ENCODE measurements around the gene PRKAA2. TPM values are rescaled to one million over a fixed set of nuclear protein-coding genes. Genes with fewer than 3 reads are reported as not detected.

The PRKAA2 gene
- polyA plus RNA-seq, 6 donors from 2014 or later, result not detected

- no peaks in the 10 kb centered on the region for H3K9me3 Mint-ChIP-seq
- H3K27ac Mint-ChIP-seq, result no peak overlapping the region
- no peaks in the 10 kb centered on the region for H3K4me1 Mint-ChIP-seq
- ATAC-seq (ENCODE audit: low read depth in 2 of 2) (peak in 1 of 2 donors; percentile 25), DNase-seq (peak; percentile 6)
- no peak overlapping the region for H3K4me3 Mint-ChIP-seq
- H3K27me3 Mint-ChIP-seq, result peaks cover 12 to 32% (median 24%) of the 10 kb centered on the region in 3 donors
- H3K36me3 Mint-ChIP-seq, result no peaks in the 10 kb centered on the region
Observed at GRCh38 chr1:56709269-56709880, 64.3 kb downstream of the PRKAA2 start.

- Mint-ChIP-seq H3K4me1 (no peaks in the 10 kb centered on the region), H3K9me3 (no peaks in the 10 kb centered on the region), H3K36me3 (no peaks in the 10 kb centered on the region), H3K4me3 (no peak overlapping the region), H3K27me3 (peaks cover 12 to 32% (median 22%) of the 10 kb centered on the region in 3 donors), H3K27ac (no peak overlapping the region)
- no peak for ATAC-seq (ENCODE audit: low read depth in 2 of 2)
- no peak for DNase-seq
Observed at GRCh38 chr1:56709995-56710394, 64.9 kb downstream of the PRKAA2 start.

GRCh38 chr1:56710646-56711045, 65.5 kb downstream of the PRKAA2 start:
- Mint-ChIP-seq H3K27me3 (peaks cover 12 to 32% (median 22%) of the 10 kb centered on the region in 3 donors), H3K36me3 (no peaks in the 10 kb centered on the region), H3K4me3 (no peak overlapping the region), H3K27ac (no peak overlapping the region), H3K9me3 (no peaks in the 10 kb centered on the region), H3K4me1 (no peaks in the 10 kb centered on the region)
- no peak for DNase-seq
- no peak for ATAC-seq (ENCODE audit: low read depth in 2 of 2)

GRCh38 chr1:56712150-56712549, 67.0 kb downstream of the PRKAA2 start:
- DNase-seq, result no peak
- no peak overlapping the region for H3K4me3 Mint-ChIP-seq
- no peak overlapping the region for H3K27ac Mint-ChIP-seq
- no peaks in the 10 kb centered on the region for H3K36me3 Mint-ChIP-seq
- H3K4me1 Mint-ChIP-seq, result no peaks in the 10 kb centered on the region
- no peak for ATAC-seq (ENCODE audit: low read depth in 2 of 2)
- H3K9me3 Mint-ChIP-seq, result no peaks in the 10 kb centered on the region
- peaks cover 12 to 21% (median 13%) of the 10 kb centered on the region in 3 donors for H3K27me3 Mint-ChIP-seq

GRCh38 chr1:56713112-56713511, 68.0 kb downstream of the PRKAA2 start:
- DNase-seq, result no peak
- peaks cover 9 to 17% (median 12%) of the 10 kb centered on the region in 3 donors for H3K27me3 Mint-ChIP-seq
- no peaks in the 10 kb centered on the region for H3K4me1 Mint-ChIP-seq
- no peak overlapping the region for H3K4me3 Mint-ChIP-seq
- no peaks in the 10 kb centered on the region for H3K36me3 Mint-ChIP-seq
- no peak for ATAC-seq (ENCODE audit: low read depth in 2 of 2)
- no peak overlapping the region for H3K27ac Mint-ChIP-seq
- no peaks in the 10 kb centered on the region for H3K9me3 Mint-ChIP-seq

GRCh38 chr1:56715156-56715555, 70.0 kb downstream of the PRKAA2 start:
- no peaks in the 10 kb centered on the region for H3K4me1 Mint-ChIP-seq
- H3K4me3 Mint-ChIP-seq, result no peak overlapping the region
- DNase-seq (no peak), ATAC-seq (ENCODE audit: low read depth in 2 of 2) (no peak)
- no peaks in the 10 kb centered on the region for H3K36me3 Mint-ChIP-seq
- peaks cover 0 to 6% (median 3%) of the 10 kb centered on the region in 3 donors for H3K27me3 Mint-ChIP-seq
- H3K9me3 Mint-ChIP-seq, result no peaks in the 10 kb centered on the region
- H3K27ac Mint-ChIP-seq, result no peak overlapping the region

GRCh38 chr1:56719171-56719570, 74.1 kb downstream of the PRKAA2 start:
- no peak for DNase-seq
- H3K27ac Mint-ChIP-seq, result no peak overlapping the region
- H3K4me3 Mint-ChIP-seq, result no peak overlapping the region
- no peak for ATAC-seq (ENCODE audit: low read depth in 2 of 2)
- peaks cover 0 to 25% (median 5%) of the 10 kb centered on the region in 3 donors for H3K27me3 Mint-ChIP-seq
- H3K36me3 Mint-ChIP-seq, result no peaks in the 10 kb centered on the region
- H3K9me3 Mint-ChIP-seq, result no peaks in the 10 kb centered on the region
- no peaks in the 10 kb centered on the region for H3K4me1 Mint-ChIP-seq

GRCh38 chr1:56726706-56727105, 81.6 kb downstream of the PRKAA2 start:
- H3K27me3 Mint-ChIP-seq, result peaks cover 22 to 52% (median 35%) of the 10 kb centered on the region in 3 donors

GRCh38 chr1:56728964-56729363, 83.8 kb downstream of the PRKAA2 start:
- Mint-ChIP-seq H3K27me3 (peaks cover 35 to 52% (median 37%) of the 10 kb centered on the region in 3 donors), H3K4me1 (no peaks in the 10 kb centered on the region), H3K9me3 (peaks cover 0 to 9% (median 6%) of the 10 kb centered on the region in 7 donors)

More at GRCh38 chr1:56726706-56727105, 81.6 kb downstream of the PRKAA2 start:
- no peaks in the 10 kb centered on the region for H3K36me3 Mint-ChIP-seq
- peaks cover 0 to 6% (median 1%) of the 10 kb centered on the region in 7 donors for H3K9me3 Mint-ChIP-seq
- H3K4me3 Mint-ChIP-seq, result no peak overlapping the region
- H3K27ac Mint-ChIP-seq, result no peak overlapping the region
- no peaks in the 10 kb centered on the region for H3K4me1 Mint-ChIP-seq
- DNase-seq, result no peak
- no peak for ATAC-seq (ENCODE audit: low read depth in 2 of 2)

GRCh38 chr1:56745231-56745630, 100.1 kb downstream of the PRKAA2 start:
- Mint-ChIP-seq H3K4me1 (no peaks in the 10 kb centered on the region), H3K9me3 (peaks cover 0 to 16% (median 0%) of the 10 kb centered on the region in 7 donors), H3K27ac (no peak overlapping the region), H3K27me3 (peaks cover 0 to 17% (median 7%) of the 10 kb centered on the region in 3 donors), H3K4me3 (no peak overlapping the region), H3K36me3 (no peaks in the 10 kb centered on the region)
- DNase-seq (no peak), ATAC-seq (ENCODE audit: low read depth in 2 of 2) (no peak)

More at GRCh38 chr1:56728964-56729363, 83.8 kb downstream of the PRKAA2 start:
- H3K36me3 Mint-ChIP-seq, result no peaks in the 10 kb centered on the region
- no peak overlapping the region for H3K27ac Mint-ChIP-seq
- ATAC-seq (ENCODE audit: low read depth in 2 of 2) (no peak), DNase-seq (no peak)
- H3K4me3 Mint-ChIP-seq, result no peak overlapping the region

- Mint-ChIP-seq H3K27me3 (peaks cover 19 to 38% (median 28%) of the 10 kb centered on the region in 3 donors), H3K27ac (peak overlapping the region in 1 of 6 donors; percentile 82), H3K4me3 (peak overlapping the region in 1 of 8 donors; percentile 37), H3K4me1 (peaks cover 0 to 11% (median 0%) of the 10 kb centered on the region in 3 donors), H3K9me3 (peaks cover 0 to 3% (median 0%) of the 10 kb centered on the region in 7 donors), H3K36me3 (no peaks in the 10 kb centered on the region)
- no peak for ATAC-seq (ENCODE audit: low read depth in 2 of 2)
- no peak for DNase-seq
Observed at GRCh38 chr1:56754708-56755479, 109.8 kb downstream of the PRKAA2 start.

- ATAC-seq (ENCODE audit: low read depth in 2 of 2) (no peak), DNase-seq (no peak)
- H3K4me1 Mint-ChIP-seq, result peaks cover 0 to 11% (median 0%) of the 10 kb centered on the region in 3 donors
- no peaks in the 10 kb centered on the region for H3K36me3 Mint-ChIP-seq
- no peak overlapping the region for H3K4me3 Mint-ChIP-seq
- no peak overlapping the region for H3K27ac Mint-ChIP-seq
- H3K27me3 Mint-ChIP-seq, result peaks cover 19 to 38% (median 28%) of the 10 kb centered on the region in 3 donors
- peaks cover 0 to 3% (median 0%) of the 10 kb centered on the region in 7 donors for H3K9me3 Mint-ChIP-seq
Observed at GRCh38 chr1:56755911-56756310, 110.8 kb downstream of the PRKAA2 start.

GRCh38 chr1:56758135-56758534, 113.0 kb downstream of the PRKAA2 start:
- Mint-ChIP-seq H3K4me3 (no peak overlapping the region), H3K36me3 (no peaks in the 10 kb centered on the region), H3K27me3 (peaks cover 4 to 23% (median 14%) of the 10 kb centered on the region in 3 donors), H3K27ac (no peak overlapping the region), H3K4me1 (peaks cover 0 to 11% (median 0%) of the 10 kb centered on the region in 3 donors), H3K9me3 (no peaks in the 10 kb centered on the region)
- no peak for ATAC-seq (ENCODE audit: low read depth in 2 of 2)
- no peak for DNase-seq

GRCh38 chr1:56758794-56759193, 113.7 kb downstream of the PRKAA2 start:
- peaks cover 0 to 11% (median 0%) of the 10 kb centered on the region in 3 donors for H3K4me1 Mint-ChIP-seq

More at GRCh38 chr1:56758794-56759193, 113.7 kb downstream of the PRKAA2 start:
- ATAC-seq (ENCODE audit: low read depth in 2 of 2) (no peak), DNase-seq (no peak)
- no peak overlapping the region for H3K4me3 Mint-ChIP-seq
- H3K27me3 Mint-ChIP-seq, result peaks cover 4 to 22% (median 14%) of the 10 kb centered on the region in 3 donors
- no peaks in the 10 kb centered on the region for H3K36me3 Mint-ChIP-seq
- peak overlapping the region in 1 of 6 donors; percentile 39 for H3K27ac Mint-ChIP-seq
- no peaks in the 10 kb centered on the region for H3K9me3 Mint-ChIP-seq
